GM23248 (cell line): ENCODE measurements around the gene ASTN1.

Experiments
- EZH2 ChIP-seq: fragments of 200-600 bp; sonication (generic); IDR thresholded peaks from 2 replicates; pipeline ENCODE4 v1.6.1; 2018; ENCODE audit warnings: antibody characterized with exemption, mild to moderate bottlenecking; ENCODE audit not compliant: insufficient read depth, poor library complexity, severe bottlenecking
- EZH2phosphoT487 ChIP-seq: fragments of 200-600 bp; sonication (generic); IDR thresholded peaks from 2 replicates; pipeline ENCODE4 v1.6.1; 2018; ENCODE audit warnings: antibody characterized with exemption, moderate library complexity, mild to moderate bottlenecking, low read depth; ENCODE audit not compliant: insufficient read depth

DNA sequence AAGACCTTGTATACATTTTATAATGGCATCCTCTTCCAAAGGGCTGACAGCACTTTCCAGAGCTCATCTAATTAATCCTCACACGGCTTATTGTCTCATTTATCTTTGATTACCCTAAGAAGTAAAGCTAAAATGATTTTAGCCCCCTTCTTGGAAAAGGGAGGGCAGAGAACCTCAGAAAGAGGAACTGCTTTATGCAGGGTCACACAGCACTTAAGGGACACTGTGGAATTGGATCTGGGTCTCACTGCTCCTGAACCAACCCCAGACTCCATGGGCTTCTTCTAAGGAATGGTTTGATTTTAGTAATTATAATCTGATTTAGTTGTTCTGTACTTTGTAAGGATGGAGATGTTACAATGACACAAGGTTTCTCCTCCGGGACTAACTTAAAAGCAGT lies 9.5 kb upstream of the ASTN1 start:
- TF ChIP-seq EZH2 (no peak), EZH2phosphoT487 (no peak)
